Progenitor cell of endocrine pancreas (in vitro differentiated cells): ENCODE measurements around the gene NINJ1. TPM values are rescaled to one million over a fixed set of nuclear protein-coding genes. Genes with fewer than 3 reads are reported as not detected.

Source experiments
- DNase-seq: peaks from one replicate; pipeline ENCODE4 v3.0.0; 2021; ENCODE audit warnings: low spot score; ENCODE audit not compliant: unreplicated experiment
- H3K27ac Mint-ChIP-seq: 2 replicates; pipeline ENCODE4 v1.8.0; 2021; ENCODE audit warnings: mild to moderate bottlenecking, moderate library complexity, mixed read lengths
- H3K27me3 Mint-ChIP-seq: 2 replicates; pipeline ENCODE4 v1.8.0; 2021; ENCODE audit warnings: mixed read lengths
- H3K36me3 Mint-ChIP-seq: 2 replicates; pipeline ENCODE4 v1.8.0; 2022; ENCODE audit warnings: mixed read lengths; ENCODE audit not compliant: insufficient read depth
- H3K4me1 Mint-ChIP-seq: 2 replicates; pipeline ENCODE4 v1.8.0; 2021; ENCODE audit warnings: low read depth, mixed read lengths
- H3K4me3 Mint-ChIP-seq: 2 replicates; pipeline ENCODE4 v1.8.0; 2021; ENCODE audit warnings: low read depth, mild to moderate bottlenecking, moderate library complexity, mixed read lengths
- H3K9me3 Mint-ChIP-seq: 2 replicates; pipeline ENCODE4 v1.8.0; 2021; ENCODE audit warnings: low read depth, mixed read lengths
- total RNA-seq: library from RNA; stranded (reverse); gene quantifications from 2 replicates; pipeline ENCODE4 v1.2.1, GENCODE V29; 2021
- TF ChIP-seq, protein P1 (sequence below): fragments of 200-600 bp; sonication (generic); IDR thresholded peaks from one replicate; pipeline ENCODE4 v1.5.0; 2021; ENCODE audit warnings: antibody characterized with exemption, mild to moderate bottlenecking; ENCODE audit not compliant: unreplicated experiment

NINJ1 gene
- total RNA-seq, 1 donor from 2014 or later, result 38.1 TPM

DNA sequence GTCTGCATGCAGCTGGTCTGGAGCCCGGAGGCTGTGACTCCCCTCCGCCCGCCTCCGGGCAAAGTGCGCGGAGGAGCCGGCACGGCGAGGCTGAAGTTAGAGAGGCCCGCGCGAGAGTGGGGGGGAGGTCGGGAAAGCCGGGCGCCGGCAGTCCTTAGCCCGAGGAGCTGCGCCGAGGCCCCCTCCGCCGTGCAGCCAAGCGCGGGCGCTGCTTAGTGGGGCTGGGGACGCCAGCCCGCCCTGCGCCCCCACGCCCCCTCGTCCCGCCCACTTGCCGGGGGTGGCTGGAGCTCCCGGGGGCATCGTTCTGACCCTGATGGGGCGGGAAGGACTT is 403 bp downstream of the NINJ1 start:
- Mint-ChIP-seq H3K4me3 (peak overlapping the region; percentile 82), H3K27ac (peak overlapping the region; percentile 97), H3K27me3 (peaks cover 2% of the 10 kb centered on the region), H3K9me3 (no peaks in the 10 kb centered on the region), H3K36me3 (no peaks in the 10 kb centered on the region), H3K4me1 (peaks cover 15% of the 10 kb centered on the region)
- TF ChIP-seq, protein P1, sequence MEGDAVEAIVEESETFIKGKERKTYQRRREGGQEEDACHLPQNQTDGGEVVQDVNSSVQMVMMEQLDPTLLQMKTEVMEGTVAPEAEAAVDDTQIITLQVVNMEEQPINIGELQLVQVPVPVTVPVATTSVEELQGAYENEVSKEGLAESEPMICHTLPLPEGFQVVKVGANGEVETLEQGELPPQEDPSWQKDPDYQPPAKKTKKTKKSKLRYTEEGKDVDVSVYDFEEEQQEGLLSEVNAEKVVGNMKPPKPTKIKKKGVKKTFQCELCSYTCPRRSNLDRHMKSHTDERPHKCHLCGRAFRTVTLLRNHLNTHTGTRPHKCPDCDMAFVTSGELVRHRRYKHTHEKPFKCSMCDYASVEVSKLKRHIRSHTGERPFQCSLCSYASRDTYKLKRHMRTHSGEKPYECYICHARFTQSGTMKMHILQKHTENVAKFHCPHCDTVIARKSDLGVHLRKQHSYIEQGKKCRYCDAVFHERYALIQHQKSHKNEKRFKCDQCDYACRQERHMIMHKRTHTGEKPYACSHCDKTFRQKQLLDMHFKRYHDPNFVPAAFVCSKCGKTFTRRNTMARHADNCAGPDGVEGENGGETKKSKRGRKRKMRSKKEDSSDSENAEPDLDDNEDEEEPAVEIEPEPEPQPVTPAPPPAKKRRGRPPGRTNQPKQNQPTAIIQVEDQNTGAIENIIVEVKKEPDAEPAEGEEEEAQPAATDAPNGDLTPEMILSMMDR, result no peak
- peak; percentile 67 for DNase-seq

GRCh38 chr9:93132946-93133680 is 938 bp downstream of the NINJ1 start:
- no peak for DNase-seq
- TF ChIP-seq, protein P1, result no peak
- no peaks in the 10 kb centered on the region for H3K9me3 Mint-ChIP-seq
- peak overlapping the region; percentile 97 for H3K27ac Mint-ChIP-seq
- H3K4me3 Mint-ChIP-seq, result peak overlapping the region; percentile 82
- no peaks in the 10 kb centered on the region for H3K36me3 Mint-ChIP-seq
- peaks cover 15% of the 10 kb centered on the region for H3K4me1 Mint-ChIP-seq
- H3K27me3 Mint-ChIP-seq, result peaks cover 2% of the 10 kb centered on the region

- peak overlapping the region; percentile 97 for H3K27ac Mint-ChIP-seq
- peak overlapping the region; percentile 82 for H3K4me3 Mint-ChIP-seq
- DNase-seq, result no peak
- peaks cover 2% of the 10 kb centered on the region for H3K27me3 Mint-ChIP-seq
- peaks cover 15% of the 10 kb centered on the region for H3K4me1 Mint-ChIP-seq
- no peaks in the 10 kb centered on the region for H3K36me3 Mint-ChIP-seq
- H3K9me3 Mint-ChIP-seq, result no peaks in the 10 kb centered on the region
- TF ChIP-seq, protein P1, result no peak
Observed at GRCh38 chr9:93132287-93132927, 1.6 kb downstream of the NINJ1 start.

DNA sequence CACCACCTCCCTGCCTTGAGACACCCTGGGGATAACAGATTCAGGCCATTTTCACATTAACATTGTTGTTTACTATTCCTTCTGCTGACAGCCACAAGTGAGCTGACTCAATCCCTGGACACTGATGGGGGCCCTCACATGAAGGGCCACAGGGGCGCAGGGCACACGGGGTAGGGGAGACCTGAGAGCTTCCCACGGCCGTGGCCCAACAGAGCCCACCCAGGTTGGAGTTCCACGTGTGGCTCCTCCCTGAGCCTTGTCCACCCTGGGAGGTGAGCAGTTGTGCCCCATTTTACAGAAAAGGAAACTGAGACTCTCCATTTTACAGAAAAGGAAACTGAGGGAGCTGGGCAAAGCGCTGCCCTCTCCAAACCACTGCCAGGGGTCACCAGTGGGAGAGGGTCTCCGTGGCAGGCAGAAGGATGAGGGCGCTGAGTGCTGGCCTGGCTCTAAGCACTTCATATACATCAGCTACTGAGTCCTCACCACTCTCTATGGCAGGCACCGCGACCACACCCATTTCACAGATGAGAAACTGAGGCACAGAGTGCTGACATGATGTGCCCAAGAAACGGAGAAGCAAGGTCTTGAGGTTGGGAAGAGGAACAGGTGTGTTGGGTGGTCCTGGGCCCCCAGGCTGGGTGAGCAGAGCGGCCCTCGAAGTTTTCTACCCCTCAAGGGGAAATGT is 2.3 kb downstream of the NINJ1 start:
- Mint-ChIP-seq H3K9me3 (no peaks in the 10 kb centered on the region), H3K4me3 (no peak overlapping the region), H3K4me1 (peaks cover 18% of the 10 kb centered on the region), H3K27me3 (peaks cover 2% of the 10 kb centered on the region), H3K36me3 (no peaks in the 10 kb centered on the region), H3K27ac (no peak overlapping the region)
- TF ChIP-seq, protein P1, result no peak
- no peak for DNase-seq

GRCh38 chr9:93130861-93131481 is 3.1 kb downstream of the NINJ1 start:
- H3K9me3 Mint-ChIP-seq, result no peaks in the 10 kb centered on the region
- TF ChIP-seq, protein P1, result no peak
- H3K36me3 Mint-ChIP-seq, result no peaks in the 10 kb centered on the region
- peaks cover 2% of the 10 kb centered on the region for H3K27me3 Mint-ChIP-seq
- no peak for DNase-seq
- peaks cover 18% of the 10 kb centered on the region for H3K4me1 Mint-ChIP-seq
- no peak overlapping the region for H3K27ac Mint-ChIP-seq
- no peak overlapping the region for H3K4me3 Mint-ChIP-seq
